Gastrocnemius medialis (tissue), 4 donors: Measurements from ENCODE around the gene TRIM8. TPM values are rescaled to one million over a fixed set of nuclear protein-coding genes. Genes with fewer than 3 reads are reported as not detected.
A peak's percentile ranks its signal among the peaks of the same experiment; 100 is the strongest.

Experiments
- ATAC-seq, 2 donors: fragments of 150-250 bp; one replicate each; pipeline ENCODE4 v1.9.1; 2016
- DNase-seq, 2 donors: peaks; one replicate each; pipeline ENCODE4 v3.0.0-alpha.2; 2019
- H3K27ac ChIP-seq, 4 donors: fragments of 200-600 bp; sonication (generic); 1 replicate in 1 of 4; 2 replicates in 3 of 4; pipeline ENCODE4 v1.5.1; 2016 to 2018; ENCODE audit warnings: mild to moderate bottlenecking in 2 of 4, moderate library complexity in 1 of 4
- H3K27me3 ChIP-seq, 3 donors: fragments of 200-600 bp; sonication (generic) in 2 of 3; 1 replicate in 1 of 3; 2 replicates in 2 of 3; pipeline versions ENCODE4 v1.5.1 to v1.6.0; 2016 to 2019; ENCODE audit warnings: mild to moderate bottlenecking in 1 of 3, moderate library complexity in 1 of 3
- H3K36me3 ChIP-seq, 2 donors: fragments of 200-600 bp; sonication (generic) in 1 of 2; one replicate each; pipeline ENCODE4 v1.5.1; 2017 to 2018
- H3K4me1 ChIP-seq, 2 donors: fragments of 200-600 bp; sonication (generic) in 1 of 2; one replicate each; pipeline ENCODE4 v1.5.1; 2016 to 2017; ENCODE audit warnings: mild to moderate bottlenecking in 2 of 2
- H3K4me3 ChIP-seq, 4 donors: fragments of 200-600 bp; sonication (generic) in 3 of 4; 1 replicate in 1 of 4; 2 replicates in 3 of 4; pipeline ENCODE4 v1.5.1; 2016 to 2019; ENCODE audit warnings: mild to moderate bottlenecking in 2 of 4
- H3K9me3 ChIP-seq, 3 donors: fragments of 200-600 bp; sonication (generic) in 2 of 3; 1 replicate in 1 of 3; 2 replicates in 2 of 3; pipeline ENCODE4 v1.5.1; 2016 to 2019
- POLR2A ChIP-seq, 2 donors: fragments of 450-650 bp; IDR thresholded peaks; one replicate each; pipeline ENCODE4 v1.6.1; 2017; ENCODE audit warnings: antibody characterized with exemption in 2 of 2, mild to moderate bottlenecking in 2 of 2, moderate library complexity in 2 of 2
- in situ Hi-C, 4 donors: fragments of 200-750 bp; cut with MboI; loops; one replicate each; pipeline versions ENCODE4 v1.15.0 to v1.8.0; 2017; ENCODE audit warnings: low sequenced_read_pairs in 4 of 4
- intact Hi-C: fragments of 100-400 bp; cut with DNase I; formaldehyde crosslinking; loops from one replicate; pipeline ENCODE4 v1.15.1; 2023; ENCODE audit warnings: low total_unique reads
- total RNA-seq, 4 donors: library from RNA; depleted of rRNA; stranded (reverse); fragments of >200 nt; gene quantifications; one replicate each; pipeline versions ENCODE4 v1.1.0 to v1.2.3, GENCODE V29; 2016
- TF ChIP-seq, protein P1 (sequence below), 5 experiments: fragments of 450-650 bp in 3 of 5; fragments of 200-600 bp in 2 of 5; sonication (generic) in 2 of 5; IDR thresholded peaks in 4 of 5; conservative IDR thresholded peaks in 1 of 5; 1 replicate in 4 of 5; 2 replicates in 1 of 5; pipeline ENCODE4 v1.5.1; 2016 to 2019; ENCODE audit warnings: antibody characterized with exemption in 5 of 5, mild to moderate bottlenecking in 3 of 5, moderate library complexity in 3 of 5

The TRIM8 gene
- total RNA-seq, 4 donors from 2014 or later: 113 to 222 (median 138) TPM

GRCh38 chr10:102670065-102670670, 25.9 kb downstream of the TRIM8 start:
- Histone ChIP-seq H3K27me3 (no peaks in the 10 kb centered on the region), H3K9me3 (no peaks in the 10 kb centered on the region), H3K27ac (peak overlapping the region; percentile 69 to 93 (median 78)), H3K4me3 (peak overlapping the region in 1 of 4 donors; percentile 28), H3K36me3 (no peaks in the 10 kb centered on the region), H3K4me1 (peaks cover 31 to 40% of the 10 kb centered on the region in 2 donors)
- in situ Hi-C loops: no loop called here
- ATAC-seq (peak in 1 of 2 donors; percentile 2), DNase-seq (no peak)
- intact Hi-C loops: no loop called here
- no peak for TF ChIP-seq POLR2A (IDR thresholded peaks at IDR 0.05)
- TF ChIP-seq, protein P1, sequence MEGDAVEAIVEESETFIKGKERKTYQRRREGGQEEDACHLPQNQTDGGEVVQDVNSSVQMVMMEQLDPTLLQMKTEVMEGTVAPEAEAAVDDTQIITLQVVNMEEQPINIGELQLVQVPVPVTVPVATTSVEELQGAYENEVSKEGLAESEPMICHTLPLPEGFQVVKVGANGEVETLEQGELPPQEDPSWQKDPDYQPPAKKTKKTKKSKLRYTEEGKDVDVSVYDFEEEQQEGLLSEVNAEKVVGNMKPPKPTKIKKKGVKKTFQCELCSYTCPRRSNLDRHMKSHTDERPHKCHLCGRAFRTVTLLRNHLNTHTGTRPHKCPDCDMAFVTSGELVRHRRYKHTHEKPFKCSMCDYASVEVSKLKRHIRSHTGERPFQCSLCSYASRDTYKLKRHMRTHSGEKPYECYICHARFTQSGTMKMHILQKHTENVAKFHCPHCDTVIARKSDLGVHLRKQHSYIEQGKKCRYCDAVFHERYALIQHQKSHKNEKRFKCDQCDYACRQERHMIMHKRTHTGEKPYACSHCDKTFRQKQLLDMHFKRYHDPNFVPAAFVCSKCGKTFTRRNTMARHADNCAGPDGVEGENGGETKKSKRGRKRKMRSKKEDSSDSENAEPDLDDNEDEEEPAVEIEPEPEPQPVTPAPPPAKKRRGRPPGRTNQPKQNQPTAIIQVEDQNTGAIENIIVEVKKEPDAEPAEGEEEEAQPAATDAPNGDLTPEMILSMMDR (IDR thresholded peaks at IDR 0.05 in 4 of 5, conservative IDR thresholded peaks at IDR 0.05 in 1 of 5): no peak

DNA sequence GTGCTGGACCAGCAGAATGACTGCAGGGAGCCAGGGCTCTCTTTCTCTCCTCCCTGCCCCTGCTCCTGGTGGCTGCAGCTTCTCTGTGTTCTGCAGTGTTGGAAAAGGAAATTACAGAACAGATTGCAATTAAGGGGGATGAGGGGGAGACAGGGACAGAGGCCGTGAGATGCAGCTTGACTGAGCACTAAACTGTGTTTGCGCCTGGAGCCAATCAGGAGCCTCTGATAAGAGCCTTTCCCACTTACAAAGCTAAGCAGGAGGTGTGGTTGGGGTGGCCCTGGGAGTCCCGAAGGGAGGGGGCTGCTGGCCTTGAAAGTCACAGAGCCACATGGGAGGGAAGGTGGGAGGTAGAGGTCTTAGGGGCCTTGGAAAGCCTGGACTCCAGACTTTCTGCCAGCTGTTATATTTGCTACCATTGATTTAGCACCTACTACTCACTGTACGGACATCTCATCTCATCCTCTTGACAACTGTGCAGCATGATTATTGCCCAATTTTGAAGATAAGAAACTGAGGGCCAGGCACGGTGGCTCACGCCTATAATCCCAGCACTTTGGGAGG, 26.7 kb downstream of the TRIM8 start:
- Histone ChIP-seq H3K4me1 (peaks cover 35 to 47% of the 10 kb centered on the region in 2 donors), H3K36me3 (no peaks in the 10 kb centered on the region), H3K27me3 (no peaks in the 10 kb centered on the region), H3K9me3 (no peaks in the 10 kb centered on the region), H3K4me3 (no peak overlapping the region), H3K27ac (no peak overlapping the region)
- DNase-seq (no peak), ATAC-seq (no peak)
- intact Hi-C loops (no loop called here), in situ Hi-C loops (no loop called here)
- TF ChIP-seq POLR2A (IDR thresholded peaks at IDR 0.05): no peak
- TF ChIP-seq, protein P1 (IDR thresholded peaks at IDR 0.05 in 4 of 5, conservative IDR thresholded peaks at IDR 0.05 in 1 of 5): no peak

DNA sequence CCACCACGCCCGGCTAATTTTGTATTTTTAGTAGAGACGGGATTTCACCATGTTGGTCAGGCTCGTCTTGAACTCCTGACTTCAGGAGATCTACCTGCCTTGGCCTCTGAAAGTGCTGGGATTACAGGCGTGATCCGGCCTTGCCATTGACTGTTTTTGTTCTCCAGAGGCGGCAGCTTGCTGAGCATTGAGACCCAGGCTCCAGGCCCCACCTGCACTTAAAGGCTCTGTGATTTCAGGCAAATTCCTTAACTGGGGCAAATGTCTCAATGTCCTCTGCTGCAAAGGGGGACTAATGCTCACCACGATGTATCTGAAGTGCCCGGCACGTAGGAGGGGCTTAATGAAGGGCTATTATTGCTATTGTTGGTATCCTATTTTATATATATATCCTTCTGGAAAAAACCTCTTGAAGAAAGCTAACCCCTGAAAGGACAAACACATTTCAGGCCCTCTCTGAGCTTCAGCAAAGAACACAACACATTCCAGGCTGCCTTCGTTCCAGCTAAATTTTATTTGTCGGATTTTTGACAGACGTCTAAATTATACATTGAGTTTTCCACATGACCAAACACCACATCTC, 29.0 kb downstream of the TRIM8 start:
- ATAC-seq (no peak), DNase-seq (no peak)
- Histone ChIP-seq H3K9me3 (no peaks in the 10 kb centered on the region), H3K27me3 (no peaks in the 10 kb centered on the region), H3K4me3 (peak overlapping the region in 2 of 4 donors; percentile 30 to 39), H3K4me1 (peaks cover 47 to 51% of the 10 kb centered on the region in 2 donors), H3K36me3 (no peaks in the 10 kb centered on the region), H3K27ac (peak overlapping the region; percentile 48 to 69 (median 64))
- TF ChIP-seq, protein P1 (IDR thresholded peaks at IDR 0.05 in 4 of 5, conservative IDR thresholded peaks at IDR 0.05 in 1 of 5): no peak
- TF ChIP-seq POLR2A (IDR thresholded peaks at IDR 0.05): no peak
- in situ Hi-C loops: no loop called here
- intact Hi-C loops: no loop called here

DNA sequence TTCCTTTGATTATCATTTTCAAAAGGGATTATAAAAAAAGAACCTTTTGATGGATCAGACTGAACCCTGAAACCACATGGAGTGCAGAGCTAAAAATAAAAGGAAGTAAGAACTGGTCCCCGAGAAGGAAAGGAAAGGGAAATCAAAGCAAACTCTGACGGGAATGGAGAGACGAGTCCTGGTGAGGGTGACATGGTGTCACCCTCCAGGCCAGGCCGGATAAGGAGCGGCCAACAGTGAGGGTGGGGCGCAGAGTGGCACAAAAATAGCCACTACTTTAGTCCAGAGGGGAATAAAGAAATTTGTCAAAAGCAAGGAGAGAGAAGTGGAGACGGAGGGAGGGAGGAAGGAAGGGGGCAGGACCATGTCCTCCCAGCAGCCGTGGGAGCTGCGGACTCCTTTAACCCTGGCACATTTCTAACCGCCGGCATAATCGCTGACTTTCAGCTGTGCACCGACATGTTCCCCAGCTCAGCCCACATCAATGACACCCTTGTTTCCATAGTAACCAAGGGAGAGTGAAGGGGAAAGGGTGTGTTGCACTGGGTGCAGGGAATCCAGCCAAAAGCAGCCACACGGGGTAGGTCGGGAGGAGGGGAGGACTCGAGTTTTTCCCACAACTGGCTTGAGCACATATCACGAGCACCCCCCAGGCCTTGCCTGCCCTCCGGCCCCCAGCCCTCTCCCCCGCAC, 29.7 kb downstream of the TRIM8 start:
- Histone ChIP-seq H3K4me1 (peaks cover 46 to 56% of the 10 kb centered on the region in 2 donors), H3K27me3 (no peaks in the 10 kb centered on the region), H3K27ac (peak overlapping the region; percentile 48 to 69 (median 64)), H3K36me3 (no peaks in the 10 kb centered on the region), H3K9me3 (no peaks in the 10 kb centered on the region), H3K4me3 (peak overlapping the region; percentile 27 to 39 (median 30))
- ATAC-seq (peak in 1 of 2 donors; percentile 23), DNase-seq (peak; percentile 30 to 49)
- no peak for TF ChIP-seq POLR2A (IDR thresholded peaks at IDR 0.05)
- TF ChIP-seq, protein P1 (IDR thresholded peaks at IDR 0.05 in 4 of 5, conservative IDR thresholded peaks at IDR 0.05 in 1 of 5): no peak
- intact Hi-C loops (no loop called here), in situ Hi-C loops (no loop called here)
